ENCODE results near the gene PER1. TPM values are rescaled to one million over a fixed set of nuclear protein-coding genes. Genes with fewer than 3 reads are reported as not detected.

PER1 gene
- total and polyA plus RNA-seq, 2 of the 13 experiments (the other 11 are each of a cell fraction or from before 2014, with no cell fraction given), result 2.6 to 3.6 TPM

DNA sequence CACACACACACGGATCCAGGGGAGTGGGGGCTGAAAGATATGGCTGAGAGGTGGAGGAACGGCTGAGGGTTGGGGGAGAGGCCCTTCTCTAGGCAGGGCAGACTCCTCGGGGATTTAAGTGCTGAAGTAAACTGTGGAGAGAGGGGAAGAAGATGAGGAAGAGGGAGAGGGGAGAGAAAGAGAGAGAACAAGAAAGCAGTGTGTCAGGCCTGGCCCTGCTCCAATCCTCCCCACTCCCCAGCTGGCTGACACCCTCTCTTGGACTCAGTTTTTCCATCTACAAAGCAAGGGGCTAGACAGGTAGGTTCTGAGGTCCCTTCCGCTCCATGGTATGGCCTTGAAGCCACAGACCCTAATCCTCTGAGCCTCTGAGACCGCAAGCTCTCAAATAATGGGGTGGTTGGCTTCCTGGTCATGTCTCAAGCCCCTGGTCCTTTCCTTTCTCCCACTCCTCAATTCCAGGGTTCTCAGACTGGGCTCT is 8.6 kb upstream of the PER1 start:
- no peaks in the 10 kb centered on the region; a peak in 1 of 5 replicates for H3K27me3 ChIP-seq (ENCODE audit: control insufficient read depth in 1 of 2, insufficient read depth in 2 of 2, low read length in 2 of 2)
- no peaks in the 10 kb centered on the region for H3K9me3 ChIP-seq (ENCODE audit: low read length)
- ChIA-PET POLR2A (interaction anchor here (2.0 kb wide), 1 partner anchor 12 kb away, joined by 11 read pairs; no protein-coding TSS in a partner anchor), CTCF (ENCODE audit: low intra/inter-chr PET ratio, low total read pairs) (interaction anchor here (1.9 kb wide), 1 partner anchor 22 kb away, joined by 5 read pairs; no protein-coding TSS in a partner anchor)
- H2AFZ ChIP-seq (ENCODE audit: low read length), result no peak overlapping the region
- no peak for ATAC-seq
- intact Hi-C loops (cut with micrococcal nuclease; ENCODE audit: unreplicated experiment), result no loop called here
- TF ChIP-seq NKX3-1 (CRISPR knock-in tag; IDR thresholded peaks at IDR 0.05), result no peak
- TF ChIP-seq, protein P1, sequence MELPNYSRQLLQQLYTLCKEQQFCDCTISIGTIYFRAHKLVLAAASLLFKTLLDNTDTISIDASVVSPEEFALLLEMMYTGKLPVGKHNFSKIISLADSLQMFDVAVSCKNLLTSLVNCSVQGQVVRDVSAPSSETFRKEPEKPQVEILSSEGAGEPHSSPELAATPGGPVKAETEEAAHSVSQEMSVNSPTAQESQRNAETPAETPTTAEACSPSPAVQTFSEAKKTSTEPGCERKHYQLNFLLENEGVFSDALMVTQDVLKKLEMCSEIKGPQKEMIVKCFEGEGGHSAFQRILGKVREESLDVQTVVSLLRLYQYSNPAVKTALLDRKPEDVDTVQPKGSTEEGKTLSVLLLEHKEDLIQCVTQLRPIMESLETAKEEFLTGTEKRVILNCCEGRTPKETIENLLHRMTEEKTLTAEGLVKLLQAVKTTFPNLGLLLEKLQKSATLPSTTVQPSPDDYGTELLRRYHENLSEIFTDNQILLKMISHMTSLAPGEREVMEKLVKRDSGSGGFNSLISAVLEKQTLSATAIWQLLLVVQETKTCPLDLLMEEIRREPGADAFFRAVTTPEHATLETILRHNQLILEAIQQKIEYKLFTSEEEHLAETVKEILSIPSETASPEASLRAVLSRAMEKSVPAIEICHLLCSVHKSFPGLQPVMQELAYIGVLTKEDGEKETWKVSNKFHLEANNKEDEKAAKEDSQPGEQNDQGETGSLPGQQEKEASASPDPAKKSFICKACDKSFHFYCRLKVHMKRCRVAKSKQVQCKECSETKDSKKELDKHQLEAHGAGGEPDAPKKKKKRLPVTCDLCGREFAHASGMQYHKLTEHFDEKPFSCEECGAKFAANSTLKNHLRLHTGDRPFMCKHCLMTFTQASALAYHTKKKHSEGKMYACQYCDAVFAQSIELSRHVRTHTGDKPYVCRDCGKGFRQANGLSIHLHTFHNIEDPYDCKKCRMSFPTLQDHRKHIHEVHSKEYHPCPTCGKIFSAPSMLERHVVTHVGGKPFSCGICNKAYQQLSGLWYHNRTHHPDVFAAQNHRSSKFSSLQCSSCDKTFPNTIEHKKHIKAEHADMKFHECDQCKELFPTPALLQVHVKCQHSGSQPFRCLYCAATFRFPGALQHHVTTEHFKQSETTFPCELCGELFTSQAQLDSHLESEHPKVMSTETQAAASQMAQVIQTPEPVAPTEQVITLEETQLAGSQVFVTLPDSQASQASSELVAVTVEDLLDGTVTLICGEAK (IDR thresholded peaks at IDR 0.05), result no peak
- TF ChIP-seq, protein P1 (CRISPR knock-in tag; IDR thresholded peaks at IDR 0.05), result no peak
- no peak for TF ChIP-seq SAFB2 (CRISPR knock-in tag; IDR thresholded peaks at IDR 0.05; ENCODE audit: borderline replicate concordance, low read depth)
- no peak for TF ChIP-seq KLF16 (CRISPR knock-in tag; IDR thresholded peaks at IDR 0.05)
- no peak for TF ChIP-seq RCOR2 (CRISPR knock-in tag; IDR thresholded peaks at IDR 0.05)
- no peak for TF ChIP-seq SP2 (CRISPR knock-in tag; IDR thresholded peaks at IDR 0.05)
- no peak for TF ChIP-seq ZNF275 (CRISPR knock-in tag; IDR thresholded peaks at IDR 0.05; ENCODE audit: borderline replicate concordance)
- TF ChIP-seq ONECUT2 (CRISPR knock-in tag; IDR thresholded peaks at IDR 0.05), result no peak
- TF ChIP-seq ZNF784 (CRISPR knock-in tag; IDR thresholded peaks at IDR 0.05; ENCODE audit: borderline replicate concordance), result no peak
- TF ChIP-seq CREB1 (IDR thresholded peaks at IDR 0.05), result no peak
- TF ChIP-seq CREB1 (CRISPR knock-in tag; IDR thresholded peaks at IDR 0.05), result no peak
- no peak overlapping the region for H3K4me3 ChIP-seq (replicated peaks in 1 of 3; ENCODE audit: insufficient read depth in 1 of 3, low read depth in 2 of 3, low read length in 3 of 3)
- peak overlapping the region; percentile 100; the same call in 1 of the 2 replicates for H3K4me2 ChIP-seq (ENCODE audit: low read depth, low read length)
- peaks cover 55% of the 10 kb centered on the region for H3K4me1 ChIP-seq (ENCODE audit: insufficient read depth, low read length)
- H3K79me2 ChIP-seq (ENCODE audit: insufficient read depth, low read length), result peaks cover 18% of the 10 kb centered on the region
- no peak for FAIRE-seq
- no peaks in the 10 kb centered on the region for H4K20me1 ChIP-seq (ENCODE audit: insufficient read depth, low read length)
- H3K27ac ChIP-seq (ENCODE audit: extremely low read length, insufficient read depth, low read length), result peak overlapping the region; percentile 30
- in situ Hi-C loops (cut with HindIII; ENCODE audit: extremely low pct_ligation_motif_present, low pct_unique_long_range_greater_than_20kb), result no loop called here
- BruUV-seq (replicated peaks), result no TSS peak
- WGBS (ENCODE audit: low lambda C conversion rate), result 86% methylated on average over 5 of the region's 5 CpGs
- DNase-seq (ENCODE audit: low spot score), result no peak
- H3K9ac ChIP-seq (ENCODE audit: insufficient read depth, low read depth, low read length), result peak overlapping the region; percentile 39; the same call in 1 of the 2 replicates
- H3K36me3 ChIP-seq (replicated peaks in 1 of 2; ENCODE audit: control insufficient read depth in 1 of 2, insufficient read depth in 2 of 2, low read length in 2 of 2), result peaks cover 1 to 7% of the 10 kb centered on the region in 2 experiments; a peak in 3 of 5 replicates

Data from HepG2 (cell line).